Peyer's patch (tissue), 4 donors: ENCODE results near the gene OR52L1. TPM values are rescaled to one million over a fixed set of nuclear protein-coding genes. Genes with fewer than 3 reads are reported as not detected.

Experiments used
- DNase-seq, 3 donors: peaks; one replicate each; pipeline ENCODE4 v3.0.0-alpha.2; 2017 to 2019
- H3K27ac ChIP-seq, 4 donors: fragments of 200-600 bp; sonication (generic); one replicate each; pipeline ENCODE4 v1.5.1; 2016 to 2019
- H3K27me3 ChIP-seq, 2 donors: fragments of 200-600 bp; sonication (generic); one replicate each; pipeline ENCODE4 v1.5.1; 2019
- H3K36me3 ChIP-seq, 3 donors: fragments of 200-600 bp; sonication (generic); one replicate each; pipeline ENCODE4 v1.5.1; 2016 to 2019
- H3K4me1 ChIP-seq, 4 donors: fragments of 200-600 bp; sonication (generic); one replicate each; pipeline ENCODE4 v1.5.1; 2016 to 2019
- H3K4me3 ChIP-seq, 4 donors: fragments of 200-600 bp; sonication (generic); 1 replicate in 3 of 4; 2 replicates in 1 of 4; pipeline ENCODE4 v1.5.1; 2016 to 2019; ENCODE audit warnings: mild to moderate bottlenecking in 1 of 4
- H3K9me3 ChIP-seq, 4 donors: fragments of 200-600 bp; sonication (generic); one replicate each; pipeline ENCODE4 v1.5.1; 2016 to 2019; ENCODE audit warnings: mild to moderate bottlenecking in 1 of 4
- CTCF ChIP-seq, 6 experiments: fragments of 450-650 bp in 4 of 6; fragments of 200-600 bp in 2 of 6; sonication (generic) in 1 of 6; IDR thresholded peaks; one replicate each; pipeline ENCODE4 v1.5.1; 2017 to 2019; ENCODE audit warnings: antibody characterized with exemption in 6 of 6, mild to moderate bottlenecking in 3 of 6, moderate library complexity in 1 of 6
- POLR2A ChIP-seq, 2 donors: fragments of 450-650 bp; IDR thresholded peaks; one replicate each; pipeline ENCODE4 v1.5.1; 2017; ENCODE audit warnings: antibody characterized with exemption in 2 of 2, mild to moderate bottlenecking in 2 of 2, moderate library complexity in 2 of 2
- small RNA-seq, 2 donors: library from RNA; depleted of rRNA; stranded (forward); fragments of <200 nt; gene quantifications; one replicate each; pipeline ENCODE3, GENCODE V24; 2016
- total RNA-seq, 4 donors: library from RNA; depleted of rRNA; stranded (reverse); fragments of >200 nt; gene quantifications; one replicate each; pipeline ENCODE4 v1.1.0, GENCODE V29; 2016

The OR52L1 gene
- total RNA-seq, 4 donors from 2014 or later: not detected

GRCh38 chr11:5941951-5942350, 44.8 kb downstream of the OR52L1 start, which contains the start of gene OR56A3:
TSS of gene OR56A3 (plus strand) at chr11:5942251. CDS start at chr11:5947347, 5,096 bp downstream.
- Histone ChIP-seq H3K4me1 (no peaks in the 10 kb centered on the region), H3K4me3 (no peak within 1 kb of the TSS), H3K27ac (no peak within 1 kb of the TSS), H3K36me3 (no peaks in the 10 kb centered on the region), H3K9me3 (no peaks in the 10 kb centered on the region), H3K27me3 (no peaks in the 10 kb centered on the region)
- no peak for DNase-seq
- TF ChIP-seq CTCF (IDR thresholded peaks at IDR 0.05): no peak
- TF ChIP-seq POLR2A (IDR thresholded peaks at IDR 0.05): no peak

- no peak for DNase-seq
- Histone ChIP-seq H3K4me1 (no peaks in the 10 kb centered on the region), H3K9me3 (no peaks in the 10 kb centered on the region), H3K27me3 (no peaks in the 10 kb centered on the region), H3K36me3 (no peaks in the 10 kb centered on the region), H3K27ac (no peak overlapping the region), H3K4me3 (no peak overlapping the region)
- TF ChIP-seq CTCF (IDR thresholded peaks at IDR 0.05) (no peak), POLR2A (IDR thresholded peaks at IDR 0.05) (no peak)
These were observed 46.0 kb downstream of the OR52L1 start for GRCh38 chr11:5940748-5941147.

GRCh38 chr11:5938603-5938965, 48.2 kb downstream of the OR52L1 start:
- H3K4me1 ChIP-seq: no peaks in the 10 kb centered on the region
- H3K4me3 ChIP-seq: no peak overlapping the region
- H3K9me3 ChIP-seq: no peaks in the 10 kb centered on the region
- no peaks in the 10 kb centered on the region for H3K27me3 ChIP-seq
- no peak overlapping the region for H3K27ac ChIP-seq
- H3K36me3 ChIP-seq: no peaks in the 10 kb centered on the region
- no peak for DNase-seq
- TF ChIP-seq CTCF (IDR thresholded peaks at IDR 0.05) (no peak), POLR2A (IDR thresholded peaks at IDR 0.05) (no peak)

- no peaks in the 10 kb centered on the region for H3K27me3 ChIP-seq
- H3K4me1 ChIP-seq: no peaks in the 10 kb centered on the region
- H3K36me3 ChIP-seq: no peaks in the 10 kb centered on the region
- DNase-seq: no peak
- H3K4me3 ChIP-seq: no peak overlapping the region
- H3K27ac ChIP-seq: no peak overlapping the region
- TF ChIP-seq POLR2A (IDR thresholded peaks at IDR 0.05) (no peak), CTCF (IDR thresholded peaks at IDR 0.05) (no peak)
- no peaks in the 10 kb centered on the region for H3K9me3 ChIP-seq
These were observed 48.8 kb downstream of the OR52L1 start for GRCh38 chr11:5937868-5938602.

Small RNAs within 50 kb of the gene (small RNA-seq; reads per million reads assigned to genes)
- gene RNA5SP329: 0 to 0.38 reads per million in 2 donors

Other genes with a start within 250 kb of the OR52L1 start
- not detected for gene OR52N4, start 232.7 kb downstream of the OR52L1 start, total RNA-seq
- not detected for gene OR52N5, start 203.6 kb downstream of the OR52L1 start, total RNA-seq
- gene OR52N1, start 195.7 kb downstream of the OR52L1 start, total RNA-seq: not detected
- not detected for gene OR52N2, start 178.1 kb downstream of the OR52L1 start, total RNA-seq
- not detected for gene OR52E6, start 145.1 kb downstream of the OR52L1 start, total RNA-seq
- not detected for gene OR52E8, start 129.3 kb downstream of the OR52L1 start, total RNA-seq
- not detected for gene OR52E4, start 106.4 kb downstream of the OR52L1 start, total RNA-seq
- gene OR52E5, start 93.8 kb downstream of the OR52L1 start, total RNA-seq: not detected
- gene OR56A3, start 44.7 kb downstream of the OR52L1 start, total RNA-seq: not detected
- gene OR56A5, start 18.5 kb downstream of the OR52L1 start, total RNA-seq: not detected
- gene OR56A4, start 20.0 kb upstream of the OR52L1 start, total RNA-seq: not detected
- gene OR56A1, start 43.8 kb upstream of the OR52L1 start, total RNA-seq: not detected
- gene OR56B4, start 120.7 kb upstream of the OR52L1 start, total RNA-seq: not detected
- gene OR52B2, start 183.3 kb upstream of the OR52L1 start, total RNA-seq: 1 to 10 TPM in 1 of 4 donors, not detected in 3; 1.7 TPM
- gene OR52W1, start 212.2 kb upstream of the OR52L1 start, total RNA-seq: not detected
- not detected for gene C11orf42, start 218.6 kb upstream of the OR52L1 start, total RNA-seq
- 100 to 1,000 TPM; 135 to 484 (median 279) TPM for gene FHIP1B, start 247.7 kb upstream of the OR52L1 start, total RNA-seq